ENCODE results near the gene CCSER1. TPM values are rescaled to one million over a fixed set of nuclear protein-coding genes. Genes with fewer than 3 reads are reported as not detected.

CCSER1 gene
- total and polyA plus RNA-seq, 4 donors: 0.18 to 2.3 (median 1.2) TPM

DNA sequence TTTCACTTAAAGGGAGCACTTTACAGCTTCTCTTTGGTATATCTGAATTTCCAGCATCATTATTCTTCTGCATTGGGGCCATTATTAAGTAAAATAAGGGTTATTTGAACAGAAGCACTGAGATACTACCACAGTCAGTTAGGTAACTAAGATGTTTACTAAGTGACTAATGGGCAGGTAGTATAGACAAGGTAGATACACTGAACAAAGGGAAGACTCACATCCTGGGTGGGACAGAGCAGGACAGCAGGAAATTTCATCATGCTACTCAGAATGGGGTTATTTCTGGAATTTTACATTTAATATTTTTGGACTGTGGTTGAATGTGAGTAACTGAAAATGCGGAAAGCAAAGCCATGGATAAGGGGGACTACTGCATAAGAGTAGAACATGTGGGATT lies 316.0 kb downstream of the CCSER1 start (continued):
- TF ChIP-seq HNF4A (conservative IDR thresholded peaks at IDR 0.05) (no peak), YY1 (IDR thresholded peaks at IDR 0.05) (no peak), RXRA (IDR thresholded peaks at IDR 0.05) (no peak), TAF1 (conservative IDR thresholded peaks at IDR 0.05) (no peak)
- TF ChIP-seq, protein P1, sequence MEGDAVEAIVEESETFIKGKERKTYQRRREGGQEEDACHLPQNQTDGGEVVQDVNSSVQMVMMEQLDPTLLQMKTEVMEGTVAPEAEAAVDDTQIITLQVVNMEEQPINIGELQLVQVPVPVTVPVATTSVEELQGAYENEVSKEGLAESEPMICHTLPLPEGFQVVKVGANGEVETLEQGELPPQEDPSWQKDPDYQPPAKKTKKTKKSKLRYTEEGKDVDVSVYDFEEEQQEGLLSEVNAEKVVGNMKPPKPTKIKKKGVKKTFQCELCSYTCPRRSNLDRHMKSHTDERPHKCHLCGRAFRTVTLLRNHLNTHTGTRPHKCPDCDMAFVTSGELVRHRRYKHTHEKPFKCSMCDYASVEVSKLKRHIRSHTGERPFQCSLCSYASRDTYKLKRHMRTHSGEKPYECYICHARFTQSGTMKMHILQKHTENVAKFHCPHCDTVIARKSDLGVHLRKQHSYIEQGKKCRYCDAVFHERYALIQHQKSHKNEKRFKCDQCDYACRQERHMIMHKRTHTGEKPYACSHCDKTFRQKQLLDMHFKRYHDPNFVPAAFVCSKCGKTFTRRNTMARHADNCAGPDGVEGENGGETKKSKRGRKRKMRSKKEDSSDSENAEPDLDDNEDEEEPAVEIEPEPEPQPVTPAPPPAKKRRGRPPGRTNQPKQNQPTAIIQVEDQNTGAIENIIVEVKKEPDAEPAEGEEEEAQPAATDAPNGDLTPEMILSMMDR (IDR thresholded peaks at IDR 0.05; ENCODE audit: low read depth, low read length, missing input control): no peak

DNA sequence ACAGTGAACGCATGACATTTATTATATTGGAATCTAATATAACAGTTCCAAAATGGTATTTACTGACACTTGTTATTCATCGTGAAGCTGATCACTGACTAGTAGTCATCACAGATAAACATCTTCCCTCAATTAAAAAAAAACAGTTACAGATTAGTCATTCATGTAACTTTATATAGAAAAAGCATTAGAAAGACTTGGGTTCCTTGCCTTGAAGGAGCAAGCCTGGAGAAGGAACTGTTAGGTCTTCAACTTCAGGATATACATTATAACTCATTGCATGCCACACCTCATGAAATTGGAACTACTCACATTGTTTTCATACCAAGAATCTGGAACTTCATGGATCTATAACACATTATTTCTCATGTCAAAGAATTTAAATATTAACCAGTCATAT lies 317.7 kb downstream of the CCSER1 start:
- no peaks in the 10 kb centered on the region for H3K4me1 ChIP-seq (ENCODE audit: control insufficient read depth in 4 of 4, insufficient read depth in 4 of 4, low read length in 3 of 4)
- DNase-seq (ENCODE audit: low spot score): no peak
- peaks cover 0 to 3% (median 0%) of the 10 kb centered on the region in 4 donors for H3K9me3 ChIP-seq (ENCODE audit: control insufficient read depth in 4 of 4, low read length in 3 of 4)
- 92% methylated on average over 2 of the region's 2 CpGs for WGBS
- TF ChIP-seq TAF1 (conservative IDR thresholded peaks at IDR 0.05): no peak
- TF ChIP-seq RAD21 (IDR thresholded peaks at IDR 0.05): no peak
- TF ChIP-seq EGR1 (IDR thresholded peaks at IDR 0.05; ENCODE audit: low read depth in 2 of 2): no peak
- no peak for TF ChIP-seq HNF4G (IDR thresholded peaks at IDR 0.05)
- no peak for TF ChIP-seq FOXA2 (IDR thresholded peaks at IDR 0.05)
- no peak for TF ChIP-seq YY1 (IDR thresholded peaks at IDR 0.05)
- TF ChIP-seq, protein P2, sequence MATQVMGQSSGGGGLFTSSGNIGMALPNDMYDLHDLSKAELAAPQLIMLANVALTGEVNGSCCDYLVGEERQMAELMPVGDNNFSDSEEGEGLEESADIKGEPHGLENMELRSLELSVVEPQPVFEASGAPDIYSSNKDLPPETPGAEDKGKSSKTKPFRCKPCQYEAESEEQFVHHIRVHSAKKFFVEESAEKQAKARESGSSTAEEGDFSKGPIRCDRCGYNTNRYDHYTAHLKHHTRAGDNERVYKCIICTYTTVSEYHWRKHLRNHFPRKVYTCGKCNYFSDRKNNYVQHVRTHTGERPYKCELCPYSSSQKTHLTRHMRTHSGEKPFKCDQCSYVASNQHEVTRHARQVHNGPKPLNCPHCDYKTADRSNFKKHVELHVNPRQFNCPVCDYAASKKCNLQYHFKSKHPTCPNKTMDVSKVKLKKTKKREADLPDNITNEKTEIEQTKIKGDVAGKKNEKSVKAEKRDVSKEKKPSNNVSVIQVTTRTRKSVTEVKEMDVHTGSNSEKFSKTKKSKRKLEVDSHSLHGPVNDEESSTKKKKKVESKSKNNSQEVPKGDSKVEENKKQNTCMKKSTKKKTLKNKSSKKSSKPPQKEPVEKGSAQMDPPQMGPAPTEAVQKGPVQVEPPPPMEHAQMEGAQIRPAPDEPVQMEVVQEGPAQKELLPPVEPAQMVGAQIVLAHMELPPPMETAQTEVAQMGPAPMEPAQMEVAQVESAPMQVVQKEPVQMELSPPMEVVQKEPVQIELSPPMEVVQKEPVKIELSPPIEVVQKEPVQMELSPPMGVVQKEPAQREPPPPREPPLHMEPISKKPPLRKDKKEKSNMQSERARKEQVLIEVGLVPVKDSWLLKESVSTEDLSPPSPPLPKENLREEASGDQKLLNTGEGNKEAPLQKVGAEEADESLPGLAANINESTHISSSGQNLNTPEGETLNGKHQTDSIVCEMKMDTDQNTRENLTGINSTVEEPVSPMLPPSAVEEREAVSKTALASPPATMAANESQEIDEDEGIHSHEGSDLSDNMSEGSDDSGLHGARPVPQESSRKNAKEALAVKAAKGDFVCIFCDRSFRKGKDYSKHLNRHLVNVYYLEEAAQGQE (IDR thresholded peaks at IDR 0.05): no peak
- no peak for TF ChIP-seq SP1 (IDR thresholded peaks at IDR 0.05)
- no peak for TF ChIP-seq GABPA (IDR thresholded peaks at IDR 0.05 in 1 of 2, conservative IDR thresholded peaks at IDR 0.05 in 1 of 2)
- TF ChIP-seq, protein P3, sequence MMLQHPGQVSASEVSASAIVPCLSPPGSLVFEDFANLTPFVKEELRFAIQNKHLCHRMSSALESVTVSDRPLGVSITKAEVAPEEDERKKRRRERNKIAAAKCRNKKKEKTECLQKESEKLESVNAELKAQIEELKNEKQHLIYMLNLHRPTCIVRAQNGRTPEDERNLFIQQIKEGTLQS (IDR thresholded peaks at IDR 0.05): no peak
- TF ChIP-seq JUND (IDR thresholded peaks at IDR 0.05): no peak
- TF ChIP-seq, protein P4, sequence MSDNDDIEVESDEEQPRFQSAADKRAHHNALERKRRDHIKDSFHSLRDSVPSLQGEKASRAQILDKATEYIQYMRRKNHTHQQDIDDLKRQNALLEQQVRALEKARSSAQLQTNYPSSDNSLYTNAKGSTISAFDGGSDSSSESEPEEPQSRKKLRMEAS (IDR thresholded peaks at IDR 0.05): no peak
- no peak for TF ChIP-seq RXRA (IDR thresholded peaks at IDR 0.05)
- TF ChIP-seq FOXA1 (IDR thresholded peaks at IDR 0.05): no peak
- TF ChIP-seq, protein P1 (IDR thresholded peaks at IDR 0.05; ENCODE audit: low read depth, low read length, missing input control): no peak
- TF ChIP-seq NR2F2 (IDR thresholded peaks at IDR 0.05): no peak
- no peak for TF ChIP-seq HNF4A (conservative IDR thresholded peaks at IDR 0.05)
- TF ChIP-seq, protein P5, sequence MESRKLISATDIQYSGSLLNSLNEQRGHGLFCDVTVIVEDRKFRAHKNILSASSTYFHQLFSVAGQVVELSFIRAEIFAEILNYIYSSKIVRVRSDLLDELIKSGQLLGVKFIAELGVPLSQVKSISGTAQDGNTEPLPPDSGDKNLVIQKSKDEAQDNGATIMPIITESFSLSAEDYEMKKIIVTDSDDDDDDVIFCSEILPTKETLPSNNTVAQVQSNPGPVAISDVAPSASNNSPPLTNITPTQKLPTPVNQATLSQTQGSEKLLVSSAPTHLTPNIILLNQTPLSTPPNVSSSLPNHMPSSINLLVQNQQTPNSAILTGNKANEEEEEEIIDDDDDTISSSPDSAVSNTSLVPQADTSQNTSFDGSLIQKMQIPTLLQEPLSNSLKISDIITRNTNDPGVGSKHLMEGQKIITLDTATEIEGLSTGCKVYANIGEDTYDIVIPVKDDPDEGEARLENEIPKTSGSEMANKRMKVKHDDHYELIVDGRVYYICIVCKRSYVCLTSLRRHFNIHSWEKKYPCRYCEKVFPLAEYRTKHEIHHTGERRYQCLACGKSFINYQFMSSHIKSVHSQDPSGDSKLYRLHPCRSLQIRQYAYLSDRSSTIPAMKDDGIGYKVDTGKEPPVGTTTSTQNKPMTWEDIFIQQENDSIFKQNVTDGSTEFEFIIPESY (IDR thresholded peaks at IDR 0.05): no peak
- H3K4me3 ChIP-seq (ENCODE audit: low read depth in 1 of 3, low read length in 3 of 3): no peak overlapping the region
- no peak overlapping the region for H3K9ac ChIP-seq (ENCODE audit: low read depth in 1 of 2, low read length in 2 of 2)
- no peaks in the 10 kb centered on the region for H3K36me3 ChIP-seq (ENCODE audit: control insufficient read depth in 4 of 4, insufficient read depth in 3 of 4, low read depth in 1 of 4, low read length in 3 of 4)
- H3K27me3 ChIP-seq (ENCODE audit: control insufficient read depth in 4 of 4, insufficient read depth in 4 of 4, low read length in 3 of 4): peaks cover 0 to 3% (median 0%) of the 10 kb centered on the region in 4 donors
- H3K27ac ChIP-seq (ENCODE audit: low read depth in 1 of 2, low read length in 2 of 2): no peak overlapping the region

Measured in liver (tissue), 9 donors.